GM21526 (cell line): ENCODE measurements around the gene KNL1.
A peak's percentile ranks its signal among the peaks of the same experiment; 100 is the strongest.
"Not testable (repeated sequence)": the region's sequence is repeated elsewhere in the genome, so short reads cannot be mapped to it uniquely, and the experiment has no call there.

ENCODE experiments used
- ATAC-seq: cut with Tn5 transposase; IDR thresholded peaks from one replicate; pipeline ENCODE4 v1.9.1; 2021; ENCODE audit warnings: moderate library complexity; ENCODE audit not compliant: unreplicated experiment, low FRiP score

The KNL1 gene, protein sequence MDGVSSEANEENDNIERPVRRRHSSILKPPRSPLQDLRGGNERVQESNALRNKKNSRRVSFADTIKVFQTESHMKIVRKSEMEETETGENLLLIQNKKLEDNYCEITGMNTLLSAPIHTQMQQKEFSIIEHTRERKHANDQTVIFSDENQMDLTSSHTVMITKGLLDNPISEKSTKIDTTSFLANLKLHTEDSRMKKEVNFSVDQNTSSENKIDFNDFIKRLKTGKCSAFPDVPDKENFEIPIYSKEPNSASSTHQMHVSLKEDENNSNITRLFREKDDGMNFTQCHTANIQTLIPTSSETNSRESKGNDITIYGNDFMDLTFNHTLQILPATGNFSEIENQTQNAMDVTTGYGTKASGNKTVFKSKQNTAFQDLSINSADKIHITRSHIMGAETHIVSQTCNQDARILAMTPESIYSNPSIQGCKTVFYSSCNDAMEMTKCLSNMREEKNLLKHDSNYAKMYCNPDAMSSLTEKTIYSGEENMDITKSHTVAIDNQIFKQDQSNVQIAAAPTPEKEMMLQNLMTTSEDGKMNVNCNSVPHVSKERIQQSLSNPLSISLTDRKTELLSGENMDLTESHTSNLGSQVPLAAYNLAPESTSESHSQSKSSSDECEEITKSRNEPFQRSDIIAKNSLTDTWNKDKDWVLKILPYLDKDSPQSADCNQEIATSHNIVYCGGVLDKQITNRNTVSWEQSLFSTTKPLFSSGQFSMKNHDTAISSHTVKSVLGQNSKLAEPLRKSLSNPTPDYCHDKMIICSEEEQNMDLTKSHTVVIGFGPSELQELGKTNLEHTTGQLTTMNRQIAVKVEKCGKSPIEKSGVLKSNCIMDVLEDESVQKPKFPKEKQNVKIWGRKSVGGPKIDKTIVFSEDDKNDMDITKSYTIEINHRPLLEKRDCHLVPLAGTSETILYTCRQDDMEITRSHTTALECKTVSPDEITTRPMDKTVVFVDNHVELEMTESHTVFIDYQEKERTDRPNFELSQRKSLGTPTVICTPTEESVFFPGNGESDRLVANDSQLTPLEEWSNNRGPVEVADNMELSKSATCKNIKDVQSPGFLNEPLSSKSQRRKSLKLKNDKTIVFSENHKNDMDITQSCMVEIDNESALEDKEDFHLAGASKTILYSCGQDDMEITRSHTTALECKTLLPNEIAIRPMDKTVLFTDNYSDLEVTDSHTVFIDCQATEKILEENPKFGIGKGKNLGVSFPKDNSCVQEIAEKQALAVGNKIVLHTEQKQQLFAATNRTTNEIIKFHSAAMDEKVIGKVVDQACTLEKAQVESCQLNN (N-terminal part only)

DNA sequence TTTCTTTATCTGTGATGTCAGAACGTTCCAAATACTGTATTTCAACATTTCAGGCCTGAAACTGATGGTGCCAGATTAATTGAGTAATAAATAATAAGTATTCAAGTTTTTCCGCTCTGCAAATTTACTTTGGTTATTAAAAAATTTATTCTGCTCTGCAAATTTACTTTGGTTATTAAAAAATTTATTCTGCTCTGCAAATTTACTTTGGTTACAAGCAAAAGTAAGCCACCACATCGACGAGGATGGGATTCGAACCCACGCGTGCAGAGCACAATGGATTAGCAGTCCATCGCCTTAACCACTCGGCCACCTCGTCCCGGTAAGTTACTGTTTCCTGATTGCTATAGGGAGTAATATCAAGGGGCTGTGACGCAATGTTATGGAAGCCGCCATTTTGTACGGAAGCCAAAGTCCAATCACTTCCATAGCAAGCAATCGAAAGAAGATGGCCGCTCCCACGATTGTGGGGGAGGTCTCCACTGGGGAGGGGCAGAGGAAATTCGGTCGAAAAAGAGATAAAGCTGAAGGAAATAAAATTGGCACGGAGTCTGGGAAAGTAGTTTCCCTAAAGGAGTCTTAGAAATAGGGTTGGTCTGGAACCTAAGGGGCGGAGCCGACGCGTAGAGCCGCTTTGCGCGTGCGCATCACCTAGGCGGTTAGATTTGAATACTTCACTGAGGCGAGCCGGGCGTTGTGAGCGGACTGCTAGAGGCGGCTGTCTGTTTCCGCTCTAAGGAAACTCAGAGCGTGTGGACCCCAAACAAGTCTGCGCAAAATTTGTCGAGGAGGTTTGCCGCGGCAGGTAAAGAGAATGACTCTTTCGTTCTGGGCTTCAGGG is at the start of gene KNL1:
KNL1 (plus strand) TSS at position 662 of the 841 bp plus-strand sequence. CDS start 8,683 bp downstream, outside the sequence.
- peak; percentile 59 for ATAC-seq

DNA sequence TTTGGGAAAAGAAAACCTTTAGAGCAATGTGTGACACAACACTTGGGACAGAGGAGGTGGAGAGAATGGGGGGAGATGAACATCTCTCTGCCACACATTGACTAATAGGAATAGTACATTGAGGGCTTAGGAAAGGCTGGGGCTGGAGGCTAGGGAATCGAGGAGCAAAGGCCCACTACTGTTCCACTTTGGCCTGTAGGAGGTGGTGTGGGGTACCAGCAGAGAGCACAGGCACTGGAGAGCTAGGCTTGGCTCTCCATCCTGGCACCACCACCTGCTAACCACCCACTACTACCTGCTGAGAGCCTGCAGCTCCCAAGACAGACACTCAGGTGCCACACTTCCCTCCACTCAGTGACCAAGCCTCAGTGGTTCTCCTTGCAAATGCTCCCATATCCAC is 48.6 kb upstream of the KNL1 start:
- no peak for ATAC-seq

DNA sequence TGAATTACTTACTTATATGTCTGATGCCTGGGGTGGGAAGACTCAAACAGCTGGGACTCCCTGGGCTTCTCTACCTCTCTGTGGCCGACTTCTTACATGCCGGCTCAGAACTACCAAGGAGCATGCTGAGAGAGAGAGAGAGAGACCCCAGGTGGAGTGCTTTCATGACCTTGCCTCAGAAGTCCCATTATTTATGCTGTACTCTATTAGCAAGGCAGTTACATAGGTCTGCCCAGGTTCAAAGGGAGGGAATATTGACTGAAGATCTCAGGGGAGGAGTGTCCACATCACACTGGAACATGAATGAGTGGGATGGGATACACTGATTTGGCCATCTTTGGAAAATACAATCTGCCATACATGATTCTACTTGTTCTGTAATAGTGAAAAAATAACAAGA is 45.4 kb upstream of the KNL1 start:
- ATAC-seq: no peak

DNA sequence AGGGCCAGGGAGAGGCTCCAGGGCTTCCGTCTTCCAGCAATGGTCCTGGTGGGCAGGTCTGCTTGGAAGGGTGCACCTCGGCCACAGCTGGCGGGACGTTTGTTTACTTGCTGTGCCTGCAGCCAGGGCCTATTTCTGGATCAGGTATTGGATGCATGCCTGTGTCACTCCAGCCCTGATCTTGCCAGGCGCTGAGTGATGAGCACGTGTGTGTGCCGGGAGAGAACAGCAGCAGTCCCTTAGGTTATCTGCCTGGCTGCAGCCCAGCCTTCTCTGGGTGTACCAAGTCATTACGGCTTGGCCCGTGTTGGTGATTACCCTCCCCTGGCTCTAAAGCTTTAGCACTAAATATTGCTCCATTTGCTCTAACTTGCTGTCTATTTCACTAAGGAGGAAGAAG is 44.2 kb upstream of the KNL1 start:
- no peak for ATAC-seq

DNA sequence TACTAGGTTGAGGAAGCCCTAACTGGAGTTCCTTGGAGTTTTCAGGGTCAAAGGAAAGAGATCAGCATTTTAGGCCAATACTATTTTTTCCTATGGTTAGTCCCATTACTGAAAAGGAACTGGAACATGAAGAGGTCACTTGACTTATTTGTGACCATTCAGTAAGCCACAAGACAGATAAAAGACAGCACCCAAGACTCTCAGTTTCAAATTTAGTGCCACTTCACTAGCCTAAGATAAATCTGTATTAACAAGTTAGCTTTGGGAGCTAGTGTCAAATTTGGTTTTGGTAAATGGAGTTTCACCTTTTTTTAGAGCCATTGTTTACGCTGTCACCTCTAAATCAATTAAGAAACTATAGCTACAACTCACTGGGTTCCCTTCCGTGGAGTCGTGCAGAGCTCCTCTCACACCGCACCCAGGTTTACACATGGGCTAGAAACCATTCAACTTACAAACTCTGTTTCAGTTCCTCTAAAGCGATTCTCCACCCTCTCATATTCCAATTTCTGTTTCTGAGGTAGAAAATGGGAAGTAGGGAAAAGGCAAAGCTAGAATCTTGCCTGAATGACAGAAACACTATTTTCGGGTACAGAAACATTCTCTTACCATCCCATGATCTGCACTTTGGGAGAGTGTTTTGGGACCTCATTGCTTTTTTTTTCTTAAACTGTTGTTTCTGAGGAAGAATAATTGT is 43.6 kb upstream of the KNL1 start:
- peak; percentile 63 for ATAC-seq

DNA sequence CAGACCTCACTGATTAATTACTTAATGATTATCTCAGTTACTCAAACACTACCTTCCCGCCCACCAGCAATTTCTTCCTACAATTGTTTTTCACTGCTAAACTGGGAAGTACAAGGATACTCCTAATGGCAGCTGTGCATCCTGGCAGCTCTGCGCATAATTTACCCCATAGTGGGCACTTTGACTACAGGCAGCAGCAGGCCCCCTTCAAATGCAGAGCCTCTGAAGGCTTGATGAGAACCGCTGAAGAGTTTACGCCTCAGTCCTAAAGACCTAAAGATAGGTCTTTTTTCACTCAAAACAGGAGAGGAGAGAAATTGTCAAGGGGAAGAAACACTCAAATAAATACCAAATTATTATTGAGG is 39.9 kb upstream of the KNL1 start:
- no peak for ATAC-seq

DNA sequence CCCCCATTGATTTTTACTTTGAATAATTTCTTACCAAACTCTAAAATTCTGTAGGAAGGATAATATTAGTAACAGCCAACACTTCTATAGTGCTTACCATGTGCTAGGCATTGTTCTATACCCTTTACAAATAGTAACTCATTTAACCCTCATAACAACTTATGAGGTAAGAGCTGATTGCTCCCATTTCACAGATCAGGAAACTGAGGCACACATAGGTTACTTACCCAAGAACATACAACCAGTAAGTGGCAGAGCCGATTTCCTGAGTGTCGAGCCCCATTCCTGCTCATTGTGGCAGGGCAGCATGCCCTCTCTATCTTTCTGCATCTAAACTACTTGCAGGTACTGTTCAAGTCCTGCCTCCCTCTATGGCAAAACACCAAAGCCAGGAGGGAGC is 38.2 kb upstream of the KNL1 start:
- no peak for ATAC-seq

DNA sequence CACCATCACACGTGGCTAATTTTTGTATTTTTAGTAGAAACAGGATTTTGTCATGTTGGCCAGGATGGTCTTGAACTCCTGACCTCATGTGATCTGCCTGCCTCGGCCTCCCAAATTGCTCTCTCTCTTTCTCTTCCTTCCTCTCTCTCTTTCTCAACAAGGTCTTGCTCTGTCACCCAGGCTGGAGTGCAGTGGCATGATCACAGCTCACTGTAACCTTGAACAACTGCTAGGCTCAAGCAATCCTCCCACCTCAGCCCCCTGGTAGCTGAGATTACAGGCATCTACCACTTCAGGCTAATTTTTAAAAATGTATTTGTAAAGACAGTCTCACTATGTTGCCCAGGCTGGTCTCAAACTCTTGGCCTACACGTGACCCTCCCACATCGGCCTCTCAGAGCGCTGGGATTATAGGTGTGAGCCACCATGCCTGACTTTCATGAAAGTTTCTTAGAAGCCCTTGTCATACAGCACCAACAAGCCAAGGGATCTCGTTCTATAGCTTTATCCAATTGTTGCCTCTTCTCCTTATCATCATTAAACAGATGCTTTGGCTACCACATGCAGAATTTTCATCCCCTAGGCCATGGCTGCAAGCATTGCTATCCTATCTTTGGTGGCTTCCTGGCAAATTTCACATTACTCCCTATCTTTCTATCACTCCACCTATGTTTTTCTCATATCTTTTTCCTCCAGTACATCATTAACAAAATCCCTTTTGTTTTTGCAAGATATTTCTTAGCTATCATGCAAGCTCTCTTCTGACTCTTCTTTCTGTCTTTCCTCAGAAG is 34.9 kb upstream of the KNL1 start:
- no peak for ATAC-seq

DNA sequence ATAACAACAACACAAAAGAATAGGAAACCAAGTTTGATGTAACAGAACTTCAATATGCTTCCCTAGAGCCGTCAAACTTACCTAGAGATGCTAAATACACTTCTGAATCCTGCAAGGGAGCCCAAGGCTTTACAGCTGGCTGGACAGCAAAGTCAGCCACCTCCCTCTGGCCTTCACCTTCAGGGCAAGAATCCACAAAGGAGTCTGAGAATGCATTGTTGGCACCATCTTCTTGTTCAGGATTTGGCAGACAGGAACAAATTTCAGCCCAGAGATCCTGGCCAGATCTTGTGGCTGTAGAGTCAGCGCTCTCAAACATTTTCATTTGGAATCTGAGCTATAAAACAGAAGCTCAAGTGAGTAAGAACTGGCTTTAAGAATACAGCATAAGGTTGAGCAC is 31.4 kb upstream of the KNL1 start:
- no peak for ATAC-seq

DNA sequence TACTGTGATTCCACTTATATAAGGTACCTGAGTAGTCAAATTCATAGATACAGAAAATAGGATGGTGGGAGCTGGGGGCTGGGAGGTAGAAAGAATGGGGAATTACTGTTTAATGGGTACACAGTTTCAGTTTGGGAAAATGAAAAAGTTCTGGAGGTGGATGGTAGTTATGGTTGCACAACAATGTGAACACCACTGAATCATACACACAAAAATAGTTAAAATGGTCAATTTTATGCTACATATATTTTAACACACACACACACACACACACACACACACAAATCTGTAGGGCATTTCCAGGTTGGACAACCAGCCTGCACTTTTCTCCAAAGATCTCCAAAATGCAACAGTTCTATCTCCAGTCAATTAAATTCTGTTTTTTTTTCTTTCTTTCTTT is 30.6 kb upstream of the KNL1 start:
- no peak for ATAC-seq

DNA sequence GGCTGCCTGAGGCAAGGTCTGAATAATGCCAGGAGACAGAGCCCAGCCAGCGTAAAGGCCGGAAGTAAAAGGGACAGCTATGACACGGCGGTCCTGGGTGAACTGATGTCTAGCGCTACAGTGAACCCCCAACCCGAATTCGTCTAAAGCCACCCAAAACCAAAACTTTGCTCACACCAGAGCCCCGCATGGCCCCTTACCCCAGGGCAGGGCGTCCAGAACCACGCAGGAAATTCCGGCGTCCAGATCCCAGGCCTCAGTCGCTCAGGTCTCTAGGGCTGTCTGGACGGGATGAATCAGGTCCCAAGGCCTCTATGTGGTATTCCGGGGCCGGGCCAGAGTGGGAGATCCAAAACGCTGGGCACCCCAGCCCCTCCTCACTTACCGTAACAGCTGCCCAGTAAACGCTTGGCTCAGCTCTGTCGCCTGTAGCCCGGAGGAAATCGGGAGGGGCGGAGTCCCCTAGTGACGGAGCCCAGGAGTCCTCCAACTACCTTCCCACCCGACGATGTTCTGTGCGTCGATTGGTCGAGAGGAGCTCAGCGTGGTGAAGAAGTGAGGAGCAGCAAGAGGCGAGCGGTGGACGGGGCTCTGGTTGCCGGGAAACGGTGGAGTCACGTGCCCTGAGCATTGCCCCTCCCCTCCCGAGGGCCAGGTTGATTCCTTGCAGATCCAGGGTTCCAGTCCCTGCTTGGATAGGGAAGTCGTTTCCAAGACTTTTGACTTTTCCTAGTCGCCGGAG is 29.3 kb upstream of the KNL1 start, which contains the start of gene CCDC32:
CCDC32 (minus strand) TSS at position 452 of the 742 bp plus-strand sequence. CDS start 2,027 bp downstream, outside the sequence.
- peak; percentile 86 for ATAC-seq

DNA sequence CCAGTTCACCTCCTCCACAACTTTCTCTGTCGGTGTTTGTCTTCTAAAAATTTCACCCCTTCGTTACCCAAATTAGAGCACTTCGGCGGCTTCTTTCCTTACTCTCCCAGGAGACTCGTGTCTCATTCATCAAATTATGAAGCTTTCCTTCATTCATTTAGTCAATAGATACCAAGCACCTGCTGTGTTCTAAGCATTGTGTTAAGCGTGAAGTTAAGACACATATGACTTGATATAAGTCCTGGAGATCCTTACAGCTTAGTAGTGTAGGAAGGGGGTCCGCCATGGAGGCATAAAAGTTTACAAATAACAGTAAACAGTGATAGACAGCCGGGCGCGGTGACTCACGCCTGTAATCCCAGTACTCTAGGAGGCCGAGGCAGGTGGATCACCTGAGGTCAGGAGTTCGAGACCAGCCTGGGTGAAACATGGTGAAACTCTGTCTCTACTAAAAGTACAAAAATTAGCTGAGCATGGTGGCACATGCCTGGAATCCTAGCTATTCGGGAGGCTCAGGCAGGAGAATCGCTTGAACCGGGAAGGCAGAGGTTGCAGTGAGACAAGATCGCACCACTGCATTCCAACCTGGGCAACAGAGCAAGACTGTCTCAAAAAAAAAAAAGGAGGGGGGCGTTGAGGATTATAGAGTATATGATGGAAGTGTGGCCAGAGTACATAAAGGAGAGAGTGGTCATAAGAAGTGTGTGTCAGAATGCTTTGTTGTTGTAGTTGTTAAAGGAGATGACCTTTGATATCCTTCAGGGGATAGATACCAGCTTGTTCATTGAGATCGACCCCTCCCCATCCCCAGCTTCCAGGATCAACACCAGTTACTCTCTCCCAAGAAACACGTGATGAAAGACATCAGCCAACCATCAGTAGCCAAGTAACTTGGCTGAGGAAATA is 28.5 kb upstream of the KNL1 start:
- no peak for ATAC-seq

DNA sequence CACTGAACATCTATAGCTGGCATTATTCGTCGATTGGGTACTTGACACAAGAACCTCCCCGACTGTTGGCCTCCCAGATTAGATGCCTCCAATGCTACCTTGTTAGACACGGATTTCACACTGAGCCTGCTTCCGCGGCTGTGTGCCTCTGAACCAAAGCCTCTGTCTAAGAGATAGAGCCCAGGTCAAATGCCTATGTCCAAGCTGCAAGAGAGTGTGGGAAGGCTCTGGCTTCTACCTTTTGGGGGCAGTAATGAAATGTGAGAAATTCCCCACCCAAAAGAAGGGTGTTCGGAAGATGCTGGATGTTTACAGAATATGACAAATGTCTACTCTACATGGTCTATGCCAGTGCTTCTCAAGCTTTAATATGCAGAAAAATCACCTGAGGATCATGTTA is 26.9 kb upstream of the KNL1 start:
- ATAC-seq: no peak

DNA sequence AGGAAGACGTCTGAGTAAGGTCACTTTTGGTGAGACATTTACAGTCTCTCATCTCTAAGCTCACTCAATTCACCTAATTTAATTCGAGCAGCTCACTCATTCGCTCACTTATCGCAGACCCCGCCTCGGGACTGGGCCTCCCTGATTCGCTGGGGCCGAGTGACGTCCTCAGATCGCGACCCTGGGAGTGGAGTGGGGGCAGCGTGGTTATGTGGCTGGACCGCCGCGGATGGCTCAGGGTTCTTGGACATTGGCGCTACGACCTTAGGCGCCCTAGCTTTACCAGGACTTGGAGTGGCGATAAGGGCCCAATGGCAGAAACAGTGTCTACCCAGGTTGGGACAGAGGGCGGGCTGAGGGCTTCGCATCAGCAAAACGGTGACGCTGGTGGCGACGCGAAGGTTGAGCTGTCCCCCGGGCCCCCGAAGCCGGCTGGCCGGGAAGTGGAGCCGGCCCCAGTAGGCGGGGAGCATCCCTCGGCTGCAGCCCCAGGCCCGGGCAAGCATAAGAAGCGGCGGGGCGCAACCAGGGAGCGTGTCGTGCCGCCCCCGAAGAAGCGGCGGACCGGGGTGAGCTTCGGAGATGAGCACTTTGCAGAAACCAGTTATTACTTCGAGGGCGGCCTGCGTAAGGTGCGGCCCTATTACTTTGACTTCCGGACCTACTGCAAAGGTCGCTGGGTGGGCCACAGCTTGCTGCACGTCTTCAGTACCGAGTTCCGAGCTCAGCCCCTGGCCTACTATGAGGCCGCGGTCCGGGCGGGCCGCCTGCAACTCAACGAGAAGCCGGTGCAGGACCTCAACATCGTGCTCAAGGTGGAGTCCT is 24.7 kb upstream of the KNL1 start, which contains the start of gene RPUSD2:
RPUSD2 (plus strand) TSS at position 171 of the 825 bp plus-strand sequence; CDS start at position 210, 39 bp downstream.
- peak; percentile 43 for ATAC-seq

DNA sequence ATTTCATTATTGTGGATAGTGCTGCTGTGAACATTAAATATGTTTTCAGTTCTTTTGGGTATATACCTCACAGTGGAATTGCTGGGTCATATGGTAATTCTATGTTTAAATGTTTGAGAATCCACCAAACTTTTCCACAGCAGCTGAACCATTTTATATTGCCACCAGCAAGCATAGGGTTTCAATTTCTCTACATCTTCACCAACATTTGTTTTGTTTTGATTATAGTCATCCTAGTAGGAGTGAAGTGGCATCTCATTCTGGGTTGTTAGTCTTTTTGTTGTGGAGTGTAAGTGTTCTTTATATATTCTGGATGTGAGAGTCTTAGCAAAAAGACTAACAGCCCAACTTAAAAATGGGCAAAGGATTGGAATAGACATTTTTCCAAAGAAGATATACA is 18.9 kb upstream of the KNL1 start:
- ATAC-seq: no peak

DNA sequence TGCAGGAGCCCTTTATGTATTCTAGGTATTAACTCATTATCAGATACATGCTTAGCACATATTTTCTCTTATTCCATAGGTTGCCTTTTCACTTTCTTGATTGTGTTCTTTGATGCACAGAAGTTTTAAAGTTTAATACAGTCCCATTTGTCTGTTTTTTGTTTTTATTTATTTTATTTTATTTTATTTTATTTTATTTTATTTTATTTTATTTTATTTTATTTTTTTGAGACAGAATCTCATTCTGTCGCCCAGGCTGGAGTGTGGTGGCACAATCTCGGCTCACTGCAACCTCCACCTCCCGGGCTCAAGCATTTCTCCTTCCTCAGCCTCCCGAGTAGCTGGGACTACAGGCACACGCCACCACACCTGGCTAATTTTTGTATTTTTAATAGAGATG is 17.1 kb upstream of the KNL1 start:
- ATAC-seq: not testable (repeated sequence)
